Suprapubic skin (tissue), 4 donors: ENCODE measurements around the gene LILRB1. TPM values are rescaled to one million over a fixed set of nuclear protein-coding genes. Genes with fewer than 3 reads are reported as not detected.
"Not testable (repeated sequence)": the region's sequence is repeated elsewhere in the genome, so short reads cannot be mapped to it uniquely, and the experiment has no call there.

ENCODE experiments used
- DNase-seq, 2 donors: peaks; one replicate each; pipeline ENCODE4 v3.0.0-alpha.2; 2019; ENCODE audit warnings: low spot score in 2 of 2
- H3K27ac ChIP-seq: fragments of 200-600 bp; sonication (generic); one replicate; pipeline ENCODE4 v1.5.1; 2019
- H3K27me3 ChIP-seq: fragments of 200-600 bp; sonication (generic); one replicate; pipeline ENCODE4 v1.5.1; 2019
- H3K36me3 ChIP-seq: fragments of 200-600 bp; sonication (generic); one replicate; pipeline ENCODE4 v1.5.1; 2019
- H3K4me1 ChIP-seq: fragments of 200-600 bp; sonication (generic); one replicate; pipeline ENCODE4 v1.5.1; 2019
- H3K4me3 ChIP-seq: fragments of 200-600 bp; sonication (generic); one replicate; pipeline ENCODE4 v1.5.1; 2019; ENCODE audit warnings: mild to moderate bottlenecking
- H3K9me3 ChIP-seq: fragments of 200-600 bp; sonication (generic); one replicate; pipeline ENCODE4 v1.5.1; 2019
- CTCF ChIP-seq, 2 donors: fragments of 200-600 bp in 1 of 2; fragments of 450-650 bp in 1 of 2; sonication (generic) in 1 of 2; IDR thresholded peaks; one replicate each; pipeline ENCODE4 v1.5.1; 2016 to 2019; ENCODE audit warnings: antibody characterized with exemption in 2 of 2, mild to moderate bottlenecking in 1 of 2, moderate library complexity in 1 of 2
- EP300 ChIP-seq: sonication (generic); formaldehyde crosslinking; IDR thresholded peaks from one replicate; pipeline ENCODE4 v1.6.1; 2017; ENCODE audit warnings: antibody characterized with exemption
- POLR2A ChIP-seq, 2 donors: fragments of 450-650 bp; IDR thresholded peaks; one replicate each; pipeline ENCODE4 v1.6.1; 2017; ENCODE audit warnings: antibody characterized with exemption in 2 of 2, mild to moderate bottlenecking in 2 of 2, moderate library complexity in 2 of 2
- POLR2AphosphoS5 ChIP-seq, 3 donors: sonication (generic); formaldehyde crosslinking; IDR thresholded peaks; one replicate each; pipeline ENCODE4 v1.6.1; 2017; ENCODE audit warnings: antibody characterized with exemption in 3 of 3
- WGBS: methylation state at CpG from one replicate; pipeline ENCODE4 v1.1.5; 2018; 5-methylcytosine and 5-hydroxymethylcytosine counted together
- total RNA-seq, 4 donors: library from RNA; depleted of rRNA; stranded (reverse); fragments of >200 nt; gene quantifications; one replicate each; pipeline ENCODE4 v1.1.0, GENCODE V29; 2016

LILRB1 gene
- total RNA-seq, 4 donors from 2014 or later: not detected

- DNase-seq: no peak
- no peaks in the 10 kb centered on the region for H3K9me3 ChIP-seq
- no peaks in the 10 kb centered on the region for H3K4me1 ChIP-seq
- 72% methylated on average over 5 of the region's 5 CpGs for WGBS
- TF ChIP-seq POLR2A (IDR thresholded peaks at IDR 0.05) (no peak), EP300 (no peak), POLR2AphosphoS5 (IDR thresholded peaks at IDR 0.05) (no peak), CTCF (IDR thresholded peaks at IDR 0.05) (no peak)
- H3K36me3 ChIP-seq: no peaks in the 10 kb centered on the region
- no peaks in the 10 kb centered on the region for H3K27me3 ChIP-seq
- H3K27ac ChIP-seq: no peak overlapping the region
- no peak overlapping the region for H3K4me3 ChIP-seq
These were observed 13.3 kb upstream of the LILRB1 start for GRCh38 chr19:54616821-54617560.

GRCh38 chr19:54620464-54620863 is 9.8 kb upstream of the LILRB1 start:
- H3K27ac ChIP-seq: no peak overlapping the region
- no peak for DNase-seq
- no peaks in the 10 kb centered on the region for H3K36me3 ChIP-seq
- TF ChIP-seq POLR2A (IDR thresholded peaks at IDR 0.05) (no peak), POLR2AphosphoS5 (IDR thresholded peaks at IDR 0.05) (no peak), EP300 (no peak), CTCF (IDR thresholded peaks at IDR 0.05) (no peak)
- H3K9me3 ChIP-seq: no peaks in the 10 kb centered on the region
- no peak overlapping the region for H3K4me3 ChIP-seq
- H3K27me3 ChIP-seq: no peaks in the 10 kb centered on the region
- no peaks in the 10 kb centered on the region for H3K4me1 ChIP-seq
- 62% methylated on average over 4 of the region's 4 CpGs for WGBS

DNA sequence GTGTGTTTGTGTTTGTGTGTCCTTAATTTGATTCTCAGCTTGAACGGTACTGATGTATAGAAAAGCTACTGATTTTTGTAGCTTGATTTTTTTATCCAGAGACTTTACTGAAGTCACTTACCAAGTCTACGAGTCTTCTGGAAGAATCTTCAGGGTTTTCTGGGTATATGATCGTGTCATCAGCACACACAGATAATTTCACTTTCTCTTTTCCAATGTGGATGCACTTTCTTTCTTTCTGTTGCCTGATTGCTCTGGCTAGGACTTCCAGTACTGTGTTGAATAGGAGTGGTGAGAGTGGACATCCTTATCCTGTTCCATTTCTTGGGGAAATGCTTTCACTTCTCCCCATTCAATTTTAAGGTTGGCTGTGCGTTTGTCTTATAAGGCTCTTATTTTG is 7.9 kb upstream of the LILRB1 start:
- DNase-seq: no peak
- H3K4me3 ChIP-seq: no peak overlapping the region
- H3K27ac ChIP-seq: no peak overlapping the region
- H3K36me3 ChIP-seq: no peaks in the 10 kb centered on the region
- no peak for TF ChIP-seq CTCF (IDR thresholded peaks at IDR 0.05)
- TF ChIP-seq EP300: no peak
- no peak for TF ChIP-seq POLR2A (IDR thresholded peaks at IDR 0.05)
- no peak for TF ChIP-seq POLR2AphosphoS5 (IDR thresholded peaks at IDR 0.05)
- no peaks in the 10 kb centered on the region for H3K27me3 ChIP-seq
- WGBS: 76% methylated on average over 4 of the region's 4 CpGs
- no peaks in the 10 kb centered on the region for H3K4me1 ChIP-seq
- no peaks in the 10 kb centered on the region for H3K9me3 ChIP-seq

DNA sequence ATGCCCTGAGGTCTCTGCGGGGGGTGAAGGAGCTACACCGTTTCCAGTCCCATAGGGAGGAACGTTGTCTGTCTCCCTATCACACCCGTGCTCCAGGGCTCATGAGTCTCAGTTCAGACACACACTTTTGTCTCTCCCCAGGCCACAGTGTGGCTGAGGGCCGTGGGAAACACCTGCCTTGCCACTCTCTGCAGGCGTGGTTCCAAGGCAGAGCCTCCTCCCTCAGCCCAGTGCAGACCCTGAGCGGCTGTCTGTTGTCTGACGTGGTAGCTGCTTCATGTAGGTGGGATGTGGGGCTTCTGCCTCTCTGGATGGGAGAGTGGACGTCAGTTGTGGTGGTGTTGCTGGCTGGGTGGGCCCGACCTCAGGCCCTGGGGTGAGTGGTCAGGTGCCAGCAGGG is 6.0 kb upstream of the LILRB1 start:
- H3K4me1 ChIP-seq, H3K4me3 ChIP-seq, H3K36me3 ChIP-seq, H3K27ac ChIP-seq, H3K9me3 ChIP-seq, H3K27me3 ChIP-seq, DNase-seq: not testable (repeated sequence)
- WGBS: no CpG with 5 or more reads among the region's 10 CpGs

DNA sequence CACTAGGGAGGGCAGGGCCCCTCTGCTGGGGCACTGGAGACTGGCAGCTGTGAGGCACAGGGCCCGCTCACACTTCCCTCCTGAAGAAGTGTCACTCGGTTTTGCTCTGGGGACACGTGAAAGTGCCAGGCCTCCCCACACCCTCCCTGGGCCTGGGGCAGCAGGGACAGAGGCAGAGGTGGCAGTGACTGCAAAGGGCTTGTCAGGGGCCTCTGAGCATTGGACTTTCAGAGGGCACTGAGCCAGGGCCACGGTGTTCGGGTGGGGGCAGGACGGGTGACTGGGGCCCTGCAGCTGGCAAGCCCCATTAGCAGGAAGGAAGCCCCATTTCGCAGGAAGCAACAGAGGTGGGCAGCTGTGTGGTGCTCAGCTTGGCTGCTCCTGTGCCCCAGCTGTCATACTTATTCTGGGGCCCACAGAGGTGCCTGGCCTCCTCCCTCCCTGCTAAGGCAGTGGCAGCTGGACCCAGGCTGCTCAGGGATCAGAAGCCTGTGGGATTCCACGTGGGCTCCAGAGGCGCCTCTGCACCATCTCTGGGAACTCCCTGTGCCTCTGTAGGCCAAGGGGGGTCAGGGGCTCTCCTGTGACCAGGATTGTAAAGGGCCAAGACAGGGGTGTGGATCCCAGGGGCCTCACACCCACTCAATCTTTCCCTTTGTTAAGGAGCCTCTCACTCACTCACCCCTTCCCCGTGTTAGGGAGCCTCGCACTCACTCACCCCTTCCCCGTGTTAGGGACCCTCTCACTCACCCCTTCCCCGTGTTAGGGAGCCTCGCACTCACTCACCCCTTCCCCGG is 5.2 kb upstream of the LILRB1 start:
- 82% methylated on average over 8 of the region's 15 CpGs for WGBS
- not testable (repeated sequence) for H3K27ac ChIP-seq, H3K4me3 ChIP-seq, H3K9me3 ChIP-seq, H3K27me3 ChIP-seq, H3K36me3 ChIP-seq, H3K4me1 ChIP-seq, DNase-seq

GRCh38 chr19:54626757-54627156 is 3.5 kb upstream of the LILRB1 start:
- no peaks in the 10 kb centered on the region for H3K9me3 ChIP-seq
- DNase-seq: no peak
- peaks cover 4% of the 10 kb centered on the region for H3K27me3 ChIP-seq
- WGBS: 83% methylated on average over 8 of the region's 8 CpGs
- no peaks in the 10 kb centered on the region for H3K36me3 ChIP-seq
- TF ChIP-seq CTCF (IDR thresholded peaks at IDR 0.05) (no peak), POLR2A (IDR thresholded peaks at IDR 0.05) (no peak), POLR2AphosphoS5 (IDR thresholded peaks at IDR 0.05) (no peak), EP300 (no peak)
- H3K4me1 ChIP-seq: no peaks in the 10 kb centered on the region
- no peak overlapping the region for H3K4me3 ChIP-seq
- H3K27ac ChIP-seq: no peak overlapping the region

GRCh38 chr19:54627912-54628311 is 2.4 kb upstream of the LILRB1 start:
- DNase-seq, H3K4me1 ChIP-seq: not testable (repeated sequence)
- 59% methylated on average over 4 of the region's 4 CpGs for WGBS

More at GRCh38 chr19:54627912-54628311, 2.4 kb upstream of the LILRB1 start:
- not testable (repeated sequence) for H3K36me3 ChIP-seq, H3K27ac ChIP-seq, H3K4me3 ChIP-seq, H3K27me3 ChIP-seq, H3K9me3 ChIP-seq
